Suprapubic skin (tissue), 4 donors: Measurements from ENCODE around the gene RPL37A. TPM values are rescaled to one million over a fixed set of nuclear protein-coding genes. Genes with fewer than 3 reads are reported as not detected.

ENCODE experiments used
- DNase-seq, 2 donors: peaks; one replicate each; pipeline ENCODE4 v3.0.0-alpha.2; 2019; ENCODE audit warnings: low spot score in 2 of 2
- H3K27ac ChIP-seq: fragments of 200-600 bp; sonication (generic); one replicate; pipeline ENCODE4 v1.5.1; 2019
- H3K27me3 ChIP-seq: fragments of 200-600 bp; sonication (generic); one replicate; pipeline ENCODE4 v1.5.1; 2019
- H3K36me3 ChIP-seq: fragments of 200-600 bp; sonication (generic); one replicate; pipeline ENCODE4 v1.5.1; 2019
- H3K4me1 ChIP-seq: fragments of 200-600 bp; sonication (generic); one replicate; pipeline ENCODE4 v1.5.1; 2019
- H3K4me3 ChIP-seq: fragments of 200-600 bp; sonication (generic); one replicate; pipeline ENCODE4 v1.5.1; 2019; ENCODE audit warnings: mild to moderate bottlenecking
- H3K9me3 ChIP-seq: fragments of 200-600 bp; sonication (generic); one replicate; pipeline ENCODE4 v1.5.1; 2019
- CTCF ChIP-seq, 2 donors: fragments of 200-600 bp in 1 of 2; fragments of 450-650 bp in 1 of 2; sonication (generic) in 1 of 2; IDR thresholded peaks; one replicate each; pipeline ENCODE4 v1.5.1; 2016 to 2019; ENCODE audit warnings: antibody characterized with exemption in 2 of 2, mild to moderate bottlenecking in 1 of 2, moderate library complexity in 1 of 2
- EP300 ChIP-seq: sonication (generic); formaldehyde crosslinking; IDR thresholded peaks from one replicate; pipeline ENCODE4 v1.6.1; 2017; ENCODE audit warnings: antibody characterized with exemption
- POLR2A ChIP-seq, 2 donors: fragments of 450-650 bp; IDR thresholded peaks; one replicate each; pipeline ENCODE4 v1.6.1; 2017; ENCODE audit warnings: antibody characterized with exemption in 2 of 2, mild to moderate bottlenecking in 2 of 2, moderate library complexity in 2 of 2
- POLR2AphosphoS5 ChIP-seq, 3 donors: sonication (generic); formaldehyde crosslinking; IDR thresholded peaks; one replicate each; pipeline ENCODE4 v1.6.1; 2017; ENCODE audit warnings: antibody characterized with exemption in 3 of 3
- WGBS: methylation state at CpG from one replicate; pipeline ENCODE4 v1.1.5; 2018; 5-methylcytosine and 5-hydroxymethylcytosine counted together
- total RNA-seq, 4 donors: library from RNA; depleted of rRNA; stranded (reverse); fragments of >200 nt; gene quantifications; one replicate each; pipeline ENCODE4 v1.1.0, GENCODE V29; 2016

RPL37A gene
- total RNA-seq, 4 donors from 2014 or later = 892 to 2,420 (median 2,172) TPM

GRCh38 chr2:216534809-216535208 lies 36.2 kb downstream of the RPL37A start:
- peak overlapping the region; percentile 47 for H3K27ac ChIP-seq
- no peaks in the 10 kb centered on the region for H3K27me3 ChIP-seq
- no peaks in the 10 kb centered on the region for H3K36me3 ChIP-seq
- TF ChIP-seq CTCF (IDR thresholded peaks at IDR 0.05) (no peak), POLR2A (IDR thresholded peaks at IDR 0.05) (no peak), EP300 (no peak), POLR2AphosphoS5 (IDR thresholded peaks at IDR 0.05) (no peak)
- DNase-seq = no peak
- 48% methylated on average over 1 of the region's 1 CpG for WGBS
- H3K9me3 ChIP-seq = no peaks in the 10 kb centered on the region
- peaks cover 41% of the 10 kb centered on the region for H3K4me1 ChIP-seq
- H3K4me3 ChIP-seq = no peak overlapping the region

- no peak overlapping the region for H3K4me3 ChIP-seq
- TF ChIP-seq POLR2AphosphoS5 (IDR thresholded peaks at IDR 0.05) (peak in 2 of 3 donors; percentile 15 to 17), POLR2A (IDR thresholded peaks at IDR 0.05) (no peak), CTCF (IDR thresholded peaks at IDR 0.05) (no peak), EP300 (peak; percentile 79)
- peaks cover 48% of the 10 kb centered on the region for H3K4me1 ChIP-seq
- DNase-seq = peak; percentile 76 to 81
- whole genome bisulfite sequencing = 9% methylated on average over 9 of the region's 10 CpGs
- H3K27ac ChIP-seq = peak overlapping the region; percentile 47
- H3K36me3 ChIP-seq = no peaks in the 10 kb centered on the region
- no peaks in the 10 kb centered on the region for H3K9me3 ChIP-seq
- H3K27me3 ChIP-seq = no peaks in the 10 kb centered on the region
Observed at GRCh38 chr2:216535454-216535995, 36.9 kb downstream of the RPL37A start.

GRCh38 chr2:216536734-216537210 lies 38.1 kb downstream of the RPL37A start:
- Histone ChIP-seq H3K4me1 (peaks cover 60% of the 10 kb centered on the region), H3K27me3 (no peaks in the 10 kb centered on the region), H3K36me3 (no peaks in the 10 kb centered on the region), H3K9me3 (no peaks in the 10 kb centered on the region), H3K27ac (no peak overlapping the region), H3K4me3 (no peak overlapping the region)
- TF ChIP-seq EP300 = no peak
- TF ChIP-seq POLR2AphosphoS5 (IDR thresholded peaks at IDR 0.05) = no peak
- TF ChIP-seq POLR2A (IDR thresholded peaks at IDR 0.05) = no peak
- TF ChIP-seq CTCF (IDR thresholded peaks at IDR 0.05) = no peak
- no peak for DNase-seq
- WGBS = 34% methylated on average over 6 of the region's 6 CpGs

- Histone ChIP-seq H3K9me3 (no peaks in the 10 kb centered on the region), H3K4me3 (no peak overlapping the region), H3K27me3 (no peaks in the 10 kb centered on the region), H3K27ac (no peak overlapping the region), H3K4me1 (peaks cover 60% of the 10 kb centered on the region), H3K36me3 (no peaks in the 10 kb centered on the region)
- no peak for TF ChIP-seq CTCF (IDR thresholded peaks at IDR 0.05)
- TF ChIP-seq EP300 = no peak
- TF ChIP-seq POLR2A (IDR thresholded peaks at IDR 0.05) = no peak
- TF ChIP-seq POLR2AphosphoS5 (IDR thresholded peaks at IDR 0.05) = no peak
- DNase-seq = no peak
- 81% methylated on average over 4 of the region's 4 CpGs for WGBS
Observed at GRCh38 chr2:216537366-216537765, 38.7 kb downstream of the RPL37A start.

- 93% methylated on average over 5 of the region's 5 CpGs for WGBS
- no peaks in the 10 kb centered on the region for H3K9me3 ChIP-seq
- no peaks in the 10 kb centered on the region for H3K36me3 ChIP-seq
- TF ChIP-seq POLR2AphosphoS5 (IDR thresholded peaks at IDR 0.05) (no peak), CTCF (IDR thresholded peaks at IDR 0.05) (no peak), POLR2A (IDR thresholded peaks at IDR 0.05) (no peak), EP300 (no peak)
- H3K27me3 ChIP-seq = no peaks in the 10 kb centered on the region
- H3K27ac ChIP-seq = no peak overlapping the region
- H3K4me3 ChIP-seq = no peak overlapping the region
- peaks cover 60% of the 10 kb centered on the region for H3K4me1 ChIP-seq
- no peak for DNase-seq
Observed at GRCh38 chr2:216538538-216538937, 39.9 kb downstream of the RPL37A start.
